SKM-1 treated with dmso at 0.1 percent for 144 hours (cell line): ENCODE results near the gene EMP2.

ENCODE experiments used
- DNase-seq: peaks from one replicate; lab custom pipeline; 2025; ENCODE audit not compliant: unreplicated experiment; lab: John Stamatoyannopoulos, UW

Gene EMP2

GRCh38 chr16:10493276-10493675 lies 87.1 kb downstream of the EMP2 start:
- no peak for DNase-seq

DNA sequence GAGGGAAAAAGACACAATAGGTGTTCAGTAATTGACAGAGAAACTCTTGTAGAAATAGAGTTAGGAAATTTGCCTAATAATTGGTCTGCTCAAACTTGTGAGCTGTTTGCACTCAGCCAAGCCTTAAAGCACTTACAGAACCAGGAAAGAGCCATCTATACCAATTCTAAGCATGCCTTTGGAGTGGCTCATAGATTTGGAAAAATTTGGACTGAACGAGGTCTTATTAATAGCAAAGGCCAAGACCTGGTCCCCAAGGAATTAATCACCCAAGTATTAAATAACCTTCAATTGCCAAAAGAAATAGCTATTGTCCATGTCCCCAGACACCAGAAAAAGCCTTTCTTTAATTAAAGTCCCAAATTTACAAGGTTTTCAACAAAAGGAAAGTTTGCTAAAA lies 90.3 kb downstream of the EMP2 start:
- no peak for DNase-seq

DNA sequence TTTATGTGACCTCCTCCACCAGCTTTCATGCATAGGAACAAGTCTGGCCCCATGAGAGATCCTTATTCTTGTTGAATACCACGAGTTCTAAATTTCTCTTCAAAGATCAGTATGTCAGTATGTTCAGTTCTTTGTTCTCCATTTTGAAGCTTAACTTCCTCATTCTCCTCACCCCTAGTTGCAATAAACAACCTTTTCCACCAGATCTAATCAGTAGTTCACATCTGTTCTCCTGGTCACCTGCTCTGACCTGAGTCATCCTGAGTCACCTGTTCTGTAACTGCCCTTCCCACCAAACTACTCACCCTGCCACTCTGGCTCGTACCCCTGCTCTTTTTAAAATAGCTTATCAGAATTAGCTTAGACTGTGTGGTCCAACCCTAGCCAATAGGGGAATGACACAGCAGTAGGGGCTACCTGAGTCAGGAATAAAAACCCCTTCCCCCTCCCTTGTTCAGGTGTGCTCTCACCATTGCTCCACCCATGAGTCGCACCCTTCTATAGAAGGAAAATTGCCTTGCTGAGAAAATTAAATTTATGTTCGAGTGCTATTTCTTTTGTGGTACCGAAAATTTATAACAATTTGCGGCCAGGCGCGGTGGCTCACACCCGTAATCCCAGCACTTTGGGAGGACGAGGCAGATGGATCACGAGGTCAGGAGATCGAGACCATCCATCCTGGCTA lies 94.6 kb downstream of the EMP2 start:
- DNase-seq, result peak; percentile 74

DNA sequence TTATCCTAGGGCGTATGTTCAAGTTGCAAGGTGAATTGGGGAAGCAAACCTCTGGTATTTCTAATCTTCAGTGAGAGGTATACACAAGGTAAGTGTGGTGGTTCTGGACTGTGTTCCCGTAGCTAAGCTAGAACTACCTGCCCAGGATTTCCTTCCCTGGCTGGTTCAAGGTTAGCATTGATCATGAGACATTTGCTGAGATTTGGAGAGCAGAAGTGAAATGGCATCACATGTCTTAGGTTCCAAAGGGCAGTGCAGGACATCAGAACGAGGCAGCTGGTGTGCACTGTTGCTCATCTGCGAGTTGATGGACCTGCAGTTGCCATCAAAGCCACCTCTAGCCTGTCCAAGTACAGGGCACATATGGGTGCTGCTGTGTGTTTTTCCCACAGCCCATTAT lies 95.2 kb downstream of the EMP2 start:
- DNase-seq, result no peak

- no peak for DNase-seq
Observed at GRCh38 chr16:10480151-10480550, 100.2 kb downstream of the EMP2 start.
